GM12878 (cell line): Measurements from ENCODE around the gene DDX21. TPM values are rescaled to one million over a fixed set of nuclear protein-coding genes. Genes with fewer than 3 reads are reported as not detected.

ENCODE experiments used
- ATAC-seq: fragments of 200-7000 bp; cut with Tn5 transposase; 3 replicates; pipeline ENCODE4 v1.9.1; 2020; ENCODE audit warnings: mild to moderate bottlenecking, moderate library complexity
- BruUV-seq: library from RNA; stranded (reverse); fragments of 400-500 nt; replicated peaks from 2 replicates; lab custom pipeline; 2021; lab: Mats Ljungman, UMichigan
- CTCF ChIA-PET: fragments of 300-600 bp; sonication (Branson Sonifier 250); formaldehyde crosslinking; extraction: SDS; loops from one replicate; lab custom pipeline; 2021; ENCODE audit warnings: inconsistent platforms; lab: Yijun Ruan, JAX
- POLR2A ChIA-PET: fragments of 350-600 bp; formaldehyde crosslinking; extraction: SDS; loops from one replicate; lab custom pipeline; 2021; ENCODE audit warnings: inconsistent platforms; lab: Charles Lee
- RAD21 ChIA-PET: fragments of 300-600 bp; sonication (Branson Sonifier 250); formaldehyde crosslinking; loops from one replicate; lab custom pipeline; 2023; ENCODE audit warnings: antibody characterized with exemption; ENCODE audit not compliant: unreplicated experiment; lab: Charles Lee
- SMC1A ChIA-PET: fragments of 300-600 bp; sonication (Branson Sonifier 250); formaldehyde crosslinking; loops from one replicate; lab custom pipeline; 2023; ENCODE audit not compliant: unreplicated experiment, uncharacterized antibody; lab: Charles Lee
- DNase-seq: peaks from one replicate; pipeline ENCODE4 v3.0.0-alpha.2; 2011; ENCODE audit warnings: low read depth, low spot score
- FAIRE-seq: peaks from 3 replicates; lab custom pipeline; 2011; peaks lifted over from hg19 to GRCh38; lab: Jason Lieb, UNC
- H2AFZ ChIP-seq: 2 replicates; pipeline ENCODE4 v1.6.0; 2011; ENCODE audit warnings: low read depth, low read length, control low read depth; ENCODE audit not compliant: control insufficient read depth
- H3K27ac ChIP-seq: 2 replicates; pipeline ENCODE4 v1.5.1; 2011; ENCODE audit warnings: control low read depth; ENCODE audit not compliant: control insufficient read depth, insufficient read depth
- H3K27me3 ChIP-seq, 2 experiments: replicated peaks in 1 of 2; 2 replicates each; pipeline versions ENCODE4 v1.6.0 to v1.6.1; 2011; ENCODE audit warnings: low read length in 1 of 2; ENCODE audit not compliant: control insufficient read depth in 2 of 2, insufficient read depth in 2 of 2
- H3K36me3 ChIP-seq, 2 experiments: 2 replicates each; pipeline ENCODE4 v1.5.1; 2011; ENCODE audit warnings: low read length in 1 of 2; ENCODE audit not compliant: control insufficient read depth in 2 of 2, insufficient read depth in 2 of 2
- H3K4me1 ChIP-seq: 2 replicates; pipeline ENCODE4 v1.6.1; 2011; ENCODE audit warnings: mild to moderate bottlenecking, low read length, moderate library complexity, mixed read lengths; ENCODE audit not compliant: control insufficient read depth, insufficient read depth
- H3K4me2 ChIP-seq: 2 replicates; pipeline ENCODE4 v1.6.0; 2011; ENCODE audit warnings: control low read depth; ENCODE audit not compliant: control insufficient read depth, insufficient read depth
- H3K4me3 ChIP-seq: fragments of 200-600 bp; sonication (generic); 2 replicates; pipeline ENCODE4 v1.5.1; 2016
- H3K79me2 ChIP-seq: 2 replicates; pipeline ENCODE4 v1.6.0; 2011; ENCODE audit warnings: low read length; ENCODE audit not compliant: control insufficient read depth, insufficient read depth
- H3K9ac ChIP-seq: 2 replicates; pipeline ENCODE4 v1.8.0; 2011; ENCODE audit warnings: low read length, control low read depth, mixed read lengths; ENCODE audit not compliant: control insufficient read depth, insufficient read depth
- H3K9me3 ChIP-seq: replicated peaks from 3 replicates; pipeline ENCODE4 v1.5.1; 2011; ENCODE audit warnings: mild to moderate bottlenecking, low read length; ENCODE audit not compliant: control insufficient read depth, insufficient read depth
- H4K20me1 ChIP-seq: 2 replicates; pipeline ENCODE4 v1.6.0; 2011; ENCODE audit not compliant: control insufficient read depth, insufficient read depth
- CBX5 ChIP-seq: sonication (generic); IDR thresholded peaks from 2 replicates; pipeline ENCODE4 v1.6.1; 2016; ENCODE audit warnings: low read depth, moderate library complexity, mild to moderate bottlenecking, inconsistent platforms
- NBN ChIP-seq: fragments of 450-650 bp; IDR thresholded peaks from 2 replicates; pipeline ENCODE4 v1.6.1; 2016
- NR2C1 ChIP-seq: fragments of 450-650 bp; IDR thresholded peaks from 2 replicates; pipeline ENCODE4 v1.6.1; 2017; ENCODE audit warnings: antibody characterized with exemption, mild to moderate bottlenecking, moderate library complexity
- POLR2AphosphoS2 ChIP-seq: IDR thresholded peaks from 2 replicates; pipeline ENCODE4 v1.6.1; 2011; ENCODE audit warnings: low read depth, mild to moderate bottlenecking, low read length, improper control_type of control experiment, moderate library complexity
- RELA ChIP-seq: fragments of 450-650 bp; IDR thresholded peaks from 2 replicates; pipeline ENCODE4 v1.8.0; 2014; ENCODE audit warnings: borderline replicate concordance; ENCODE audit not compliant: partially characterized antibody
- ZNF622 ChIP-seq: fragments of 450-650 bp; IDR thresholded peaks from 2 replicates; pipeline ENCODE4 v1.6.1; 2017; ENCODE audit warnings: mild to moderate bottlenecking, inconsistent platforms
- WGBS: methylation state at CpG from one replicate; pipeline ENCODE4 v1.1.6; 2016; ENCODE audit warnings: low lambda C conversion rate; ENCODE audit not compliant: insufficient replicate concordance, insufficient coverage; ENCODE audit errors: missing lambda C conversion rate; 5-methylcytosine and 5-hydroxymethylcytosine counted together
- in situ Hi-C: fragments of 300-500 bp; cut with MboI; formaldehyde crosslinking; loops from 9 replicates; pipeline ENCODE4 v1.14.3; 2018; ENCODE audit warnings: mixed read lengths
- intact Hi-C: fragments of 100-400 bp; cut with micrococcal nuclease; formaldehyde crosslinking; loops from one replicate; pipeline ENCODE4 v1.14.2; 2022; ENCODE audit not compliant: unreplicated experiment
- polyA plus RNA-seq, 11 experiments: library from polyadenylated mRNA; depleted of rRNA in 4 of 11; unstranded in 6 of 11; stranded (reverse) in 5 of 11; fragments of >200 nt; fragmentation: Nextera tagmentation in 4 of 11; fragmentation: Illumina TruSeq in 1 of 11; extraction: Ambion mirVana in 4 of 11; extraction: Trizol in 1 of 11; gene quantifications; 1 replicate in 1 of 11; 2 replicates in 10 of 11; pipeline versions ENCODE4 v1.2.1 to v1.2.3, GENCODE V29; 2011 to 2016; ENCODE audit warnings: inconsistent platforms in 2 of 11, missing spikeins in 2 of 11, low read depth in 1 of 11
- total RNA-seq, 4 experiments: library from RNA; depleted of rRNA in 3 of 4; stranded (reverse); fragments of >200 nt in 3 of 4; fragmentation: Illumina TruSeq in 1 of 4; extraction: Trizol in 1 of 4; gene quantifications; 2 replicates each; pipeline versions ENCODE4 v1.2.1 to v1.2.3, GENCODE V29; 2013 to 2021
- TF ChIP-seq, protein P1 (sequence below): fragments of 450-650 bp; IDR thresholded peaks from 2 replicates; pipeline ENCODE4 v1.6.1; 2018; ENCODE audit warnings: borderline replicate concordance, mild to moderate bottlenecking; ENCODE audit not compliant: partially characterized antibody

Gene DDX21
- total and polyA plus RNA-seq, 10 of the 15 experiments (the other 5 are each of a cell fraction or from before 2014, with no cell fraction given) = 41.1 to 182 (median 116) TPM

DNA sequence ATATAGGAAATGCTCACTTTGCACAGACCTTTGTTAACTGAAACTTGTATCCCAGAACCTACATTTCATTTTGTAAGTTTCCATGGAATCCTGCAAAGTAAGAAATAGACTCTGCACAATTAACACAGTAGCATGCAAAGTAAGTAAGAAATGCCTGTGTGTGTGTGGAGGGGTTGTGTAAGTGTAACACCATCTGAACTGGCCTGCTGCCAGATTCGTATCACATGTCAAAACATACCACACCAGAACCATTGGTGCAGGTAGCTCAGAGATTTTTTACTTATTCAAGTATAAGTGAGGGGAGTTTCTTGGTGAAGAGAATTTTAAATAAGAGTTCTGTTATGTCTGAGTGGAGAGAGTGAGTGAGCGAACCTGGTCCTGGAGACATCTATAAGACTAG is 17.9 kb upstream of the DDX21 start:
- H4K20me1 ChIP-seq = no peaks in the 10 kb centered on the region
- ATAC-seq = no peak
- H3K4me3 ChIP-seq = no peak overlapping the region
- RAD21 ChIA-PET = no interaction called here
- in situ Hi-C loops (no loop called here), intact Hi-C loops (no loop called here)
- H3K27ac ChIP-seq = no peak overlapping the region
- H3K9ac ChIP-seq = no peak overlapping the region
- peaks cover 0 to 3% of the 10 kb centered on the region in 2 experiments; a peak in 3 of 4 replicates for H3K36me3 ChIP-seq
- BruUV-seq = no TSS peak
- CTCF ChIA-PET = no interaction called here
- no peak for FAIRE-seq
- no peak overlapping the region for H3K4me2 ChIP-seq
- no peaks in the 10 kb centered on the region for H3K27me3 ChIP-seq
- H3K4me1 ChIP-seq = no peaks in the 10 kb centered on the region
- TF ChIP-seq NBN = no peak
- TF ChIP-seq, protein P1, sequence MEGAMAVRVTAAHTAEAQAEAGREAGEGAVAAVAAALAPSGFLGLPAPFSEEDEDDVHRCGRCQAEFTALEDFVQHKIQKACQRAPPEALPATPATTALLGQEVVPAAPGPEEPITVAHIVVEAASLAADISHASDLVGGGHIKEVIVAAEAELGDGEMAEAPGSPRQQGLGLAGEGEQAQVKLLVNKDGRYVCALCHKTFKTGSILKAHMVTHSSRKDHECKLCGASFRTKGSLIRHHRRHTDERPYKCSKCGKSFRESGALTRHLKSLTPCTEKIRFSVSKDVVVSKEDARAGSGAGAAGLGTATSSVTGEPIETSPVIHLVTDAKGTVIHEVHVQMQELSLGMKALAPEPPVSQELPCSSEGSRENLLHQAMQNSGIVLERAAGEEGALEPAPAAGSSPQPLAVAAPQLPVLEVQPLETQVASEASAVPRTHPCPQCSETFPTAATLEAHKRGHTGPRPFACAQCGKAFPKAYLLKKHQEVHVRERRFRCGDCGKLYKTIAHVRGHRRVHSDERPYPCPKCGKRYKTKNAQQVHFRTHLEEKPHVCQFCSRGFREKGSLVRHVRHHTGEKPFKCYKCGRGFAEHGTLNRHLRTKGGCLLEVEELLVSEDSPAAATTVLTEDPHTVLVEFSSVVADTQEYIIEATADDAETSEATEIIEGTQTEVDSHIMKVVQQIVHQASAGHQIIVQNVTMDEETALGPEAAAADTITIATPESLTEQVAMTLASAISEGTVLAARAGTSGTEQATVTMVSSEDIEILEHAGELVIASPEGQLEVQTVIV = no peak
- TF ChIP-seq ZNF622 = no peak
- no peak for TF ChIP-seq POLR2AphosphoS2
- no peak for TF ChIP-seq RELA
- no peak for TF ChIP-seq CBX5
- no peak for TF ChIP-seq NR2C1
- H2AFZ ChIP-seq = no peak overlapping the region
- no peaks in the 10 kb centered on the region for H3K79me2 ChIP-seq
- SMC1A ChIA-PET = no interaction called here
- no peak for DNase-seq
- POLR2A ChIA-PET = no interaction called here
- 96% methylated on average over 2 of the region's 2 CpGs for WGBS
- no peaks in the 10 kb centered on the region for H3K9me3 ChIP-seq
